Adrenal gland (tissue), 12 donors: ENCODE measurements around the gene LTA4H. TPM values are rescaled to one million over a fixed set of nuclear protein-coding genes. Genes with fewer than 3 reads are reported as not detected.
"Not testable (repeated sequence)": the region's sequence is repeated elsewhere in the genome, so short reads cannot be mapped to it uniquely, and the experiment has no call there.

Experiments
- DNase-seq, 7 donors: peaks; one replicate each; pipeline ENCODE4 v3.0.0-alpha.2; 2019 to 2020
- H3K27ac ChIP-seq, 5 donors: fragments of 200-600 bp; sonication (generic) in 4 of 5; 1 replicate in 3 of 5; 2 replicates in 2 of 5; pipeline versions ENCODE4 v1.5.1 to v1.8.0; 2016 to 2020; ENCODE audit warnings: mild to moderate bottlenecking in 1 of 5
- H3K27me3 ChIP-seq: fragments of 200-600 bp; 2 replicates; pipeline ENCODE4 v1.8.0; 2021
- H3K36me3 ChIP-seq, 2 donors: fragments of 200-600 bp; replicated peaks in 1 of 2; 1 replicate in 1 of 2; 2 replicates in 1 of 2; pipeline versions ENCODE4 v1.5.1 to v1.8.0; 2018 to 2022
- H3K4me1 ChIP-seq, 2 donors: fragments of 200-600 bp; replicated peaks in 1 of 2; 1 replicate in 1 of 2; 2 replicates in 1 of 2; pipeline versions ENCODE4 v1.5.1 to v1.8.0; 2018 to 2021
- H3K4me3 ChIP-seq, 4 donors: fragments of 200-600 bp; sonication (generic) in 3 of 4; one replicate each; pipeline ENCODE4 v1.5.1; 2016 to 2018
- H3K9me3 ChIP-seq, 3 donors: fragments of 200-600 bp; sonication (generic) in 1 of 3; replicated peaks in 1 of 3; 1 replicate in 2 of 3; 2 replicates in 1 of 3; pipeline versions ENCODE4 v1.5.1 to v1.8.0; 2016 to 2021
- CTCF ChIP-seq, 6 experiments: fragments of 450-650 bp in 4 of 6; fragments of 200-600 bp in 2 of 6; sonication (generic) in 1 of 6; IDR thresholded peaks; 1 replicate in 5 of 6; 2 replicates in 1 of 6; pipeline versions ENCODE4 v1.5.1 to v1.8.0; 2016 to 2021; ENCODE audit warnings: antibody characterized with exemption in 6 of 6, mild to moderate bottlenecking in 2 of 6, moderate library complexity in 1 of 6
- POLR2A ChIP-seq, 2 donors: fragments of 450-650 bp; IDR thresholded peaks; one replicate each; pipeline ENCODE4 v1.6.1; 2017; ENCODE audit warnings: antibody characterized with exemption in 2 of 2, mild to moderate bottlenecking in 2 of 2, moderate library complexity in 1 of 2
- WGBS, 4 donors: extraction: QIAGEN DNeasy Blood & Tissue Kit in 2 of 4; methylation state at CpG; one replicate each; pipeline versions ENCODE4 v1.1.5 to v1.1.7; 2013 to 2017; 5-methylcytosine and 5-hydroxymethylcytosine counted together
- intact Hi-C, 2 donors: fragments of 100-400 bp; cut with DNase I; formaldehyde crosslinking; loops; one replicate each; pipeline versions ENCODE4 v1.14.1 to v1.15.0; 2022 to 2023
- polyA plus RNA-seq, 3 donors: library from polyadenylated mRNA; stranded (reverse); fragments of 200-250 nt in 2 of 3; fragments of 350-450 nt in 1 of 3; fragmentation: Illumina TruSeq in 1 of 3; extraction: RNeasy Lipid Tissue Mini Kit (QIAGEN cat#74804) in 1 of 3; gene quantifications; one replicate each; pipeline ENCODE4 v1.2.3, GENCODE V29; 2013 to 2014
- total RNA-seq, 9 donors: library from RNA; depleted of rRNA in 4 of 9; stranded (reverse); fragments of >200 nt in 4 of 9; fragments of 120-200 nt in 1 of 9; fragmentation: NEBNext Ultra II Directional in 1 of 9; extraction: Animal tissue kit (Norgen Biotek cat#: 25700) in 1 of 9; gene quantifications; one replicate each; pipeline versions ENCODE4 v1.1.0 to v1.2.4, GENCODE V29; 2013 to 2023
- donor health status: healthy with polysubstance abuse.
- donor health status: Bipolar disorder and iron deficiency.
- donor health status: DM: yes; HTN: yes; CAD: no.
- donor health status: DM: no; HTN: no; CAD: no.
- donor health status: DM: no; HTN: no; CAD: no.
- donor health status: DM: yes; HTN: yes; CAD: no.

LTA4H gene
- total and polyA plus RNA-seq, 12 donors: 61.8 to 164 (median 97.8) TPM

GRCh38 chr12:96068111-96068510, 32.7 kb upstream of the LTA4H start:
- intact Hi-C loops: loop anchor here in 1 of 2 donors (10.0 kb wide), 1 partner anchor 337 kb away; the partner anchor contains the start of gene CDK17
- TF ChIP-seq CTCF (IDR thresholded peaks at IDR 0.05) (no peak), POLR2A (IDR thresholded peaks at IDR 0.05) (no peak)
- no peaks in the 10 kb centered on the region for H3K27me3 ChIP-seq
- no peak overlapping the region for H3K4me3 ChIP-seq
- H3K27ac ChIP-seq: no peak overlapping the region
- no peaks in the 10 kb centered on the region for H3K4me1 ChIP-seq
- no peak for DNase-seq
- WGBS, 4 donors: 83 to 90% (median 85%) methylated on average over 5 of the region's 5 CpGs
- no peaks in the 10 kb centered on the region for H3K9me3 ChIP-seq
- H3K36me3 ChIP-seq: no peaks in the 10 kb centered on the region

- not testable (repeated sequence) for DNase-seq, H3K27ac ChIP-seq, H3K36me3 ChIP-seq, H3K27me3 ChIP-seq, H3K4me3 ChIP-seq, H3K9me3 ChIP-seq, H3K4me1 ChIP-seq
- 78 to 93% (median 87%) methylated on average over 3 of the region's 3 CpGs for WGBS, 4 donors
- intact Hi-C loops: loop anchor here in 1 of 2 donors (10.0 kb wide), 1 partner anchor 339 kb away; the partner anchor contains the start of gene CDK17
Measured at GRCh38 chr12:96065776-96066175, 30.4 kb upstream of the LTA4H start.

GRCh38 chr12:96064966-96065365, 29.6 kb upstream of the LTA4H start:
- 70 to 78% (median 76%) methylated on average over 5 of the region's 5 CpGs for WGBS, 4 donors
- Histone ChIP-seq H3K27me3 (no peaks in the 10 kb centered on the region), H3K4me3 (no peak overlapping the region), H3K36me3 (no peaks in the 10 kb centered on the region), H3K4me1 (no peaks in the 10 kb centered on the region), H3K9me3 (no peaks in the 10 kb centered on the region), H3K27ac (no peak overlapping the region)
- TF ChIP-seq POLR2A (IDR thresholded peaks at IDR 0.05): no peak
- no peak for TF ChIP-seq CTCF (IDR thresholded peaks at IDR 0.05)
- intact Hi-C loops: loop anchor here (5.0 to 10.0 kb wide), 4 partner anchors 147 to 452 kb away; partner anchors contain the start of gene CDK17 (in 1 of the 2)
- no peak for DNase-seq

GRCh38 chr12:96064271-96064670, 28.9 kb upstream of the LTA4H start:
- no peaks in the 10 kb centered on the region for H3K9me3 ChIP-seq
- no peaks in the 10 kb centered on the region for H3K4me1 ChIP-seq
- H3K4me3 ChIP-seq: no peak overlapping the region
- no peak overlapping the region for H3K27ac ChIP-seq
- no peak for DNase-seq
- WGBS, 4 donors: 62 to 73% (median 69%) methylated on average over 2 of the region's 2 CpGs
- H3K36me3 ChIP-seq: no peaks in the 10 kb centered on the region
- TF ChIP-seq POLR2A (IDR thresholded peaks at IDR 0.05): no peak
- no peak for TF ChIP-seq CTCF (IDR thresholded peaks at IDR 0.05)
- no peaks in the 10 kb centered on the region for H3K27me3 ChIP-seq
- intact Hi-C loops: loop anchor here (5.0 to 10.0 kb wide), 4 partner anchors 148 to 453 kb away; partner anchors contain the start of gene CDK17 (in 1 of the 2)

GRCh38 chr12:96063046-96063445, 27.7 kb upstream of the LTA4H start:
- Histone ChIP-seq H3K4me1 (no peaks in the 10 kb centered on the region), H3K9me3 (no peaks in the 10 kb centered on the region), H3K4me3 (no peak overlapping the region), H3K36me3 (no peaks in the 10 kb centered on the region), H3K27me3 (no peaks in the 10 kb centered on the region), H3K27ac (no peak overlapping the region)
- DNase-seq: no peak
- TF ChIP-seq CTCF (IDR thresholded peaks at IDR 0.05) (no peak), POLR2A (IDR thresholded peaks at IDR 0.05) (no peak)
- 66 to 73% (median 72%) methylated on average over 4 of the region's 4 CpGs for WGBS, 4 donors
- intact Hi-C loops: loop anchor here (2.0 to 10.0 kb wide), 5 partner anchors 149 to 454 kb away; partner anchors contain the start of gene CDK17 (in 1 of the 2)
